Measurements from ENCODE around the gene GLI3.

GLI3 gene

DNA sequence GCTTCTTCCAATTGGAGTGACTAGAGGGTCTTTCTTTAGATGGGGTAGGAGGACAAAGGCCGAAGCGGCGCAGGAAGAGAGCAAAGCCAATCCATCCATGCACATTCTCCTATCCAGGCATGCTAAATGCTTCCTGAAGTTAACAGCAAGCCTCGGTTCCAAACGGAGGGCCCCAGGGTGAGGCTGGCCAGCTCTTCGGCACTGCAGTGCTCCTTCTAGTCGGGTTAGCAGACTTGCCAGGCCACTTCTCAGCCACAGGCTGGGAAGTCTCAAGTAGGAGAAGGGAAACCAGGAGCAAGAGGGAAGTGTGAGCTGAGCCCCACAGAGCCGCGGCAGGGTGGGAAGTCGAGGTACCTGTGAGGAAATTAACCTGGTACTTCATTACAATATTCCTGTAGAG lies 280.3 kb downstream of the GLI3 start:
- no peak for DNase-seq

DNA sequence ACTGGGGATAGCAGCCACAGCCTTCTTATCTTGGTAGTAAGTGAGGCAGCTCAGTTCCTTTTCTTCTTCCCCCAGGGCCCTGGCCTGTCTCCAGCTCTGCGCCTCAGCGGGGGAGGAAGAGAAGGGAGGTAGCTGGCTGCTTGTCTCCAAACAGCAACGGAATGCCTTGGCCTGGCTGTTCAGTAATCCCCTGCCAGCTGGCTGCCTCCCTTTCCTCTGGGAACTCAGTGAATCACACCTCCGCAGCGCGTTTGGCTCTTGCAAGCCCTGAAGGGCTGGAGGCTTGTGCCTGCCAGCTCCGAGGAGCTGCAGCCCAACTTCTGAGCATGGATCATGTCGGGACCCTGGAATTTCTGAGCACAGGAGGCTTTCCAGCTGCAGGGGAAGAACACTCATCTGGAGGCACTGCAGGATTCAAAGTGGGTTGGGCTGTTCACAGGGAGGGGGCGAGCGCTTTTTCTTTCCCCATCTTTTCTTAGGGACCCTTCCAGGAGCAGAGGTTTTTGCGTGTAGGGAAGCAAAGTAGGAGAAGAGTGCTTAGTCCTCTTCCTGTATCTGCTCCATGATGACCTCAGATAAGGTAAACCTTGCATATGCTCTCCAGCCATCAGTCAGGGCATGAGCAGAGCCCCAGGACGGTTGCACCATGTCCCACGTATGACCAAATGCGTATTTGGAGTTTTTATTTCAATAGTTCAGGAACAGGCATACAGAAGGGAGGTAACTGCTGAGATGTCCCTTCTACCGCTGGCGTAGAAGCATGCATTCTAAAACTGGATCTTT lies 280.9 kb downstream of the GLI3 start:
- no peak for DNase-seq

DNA sequence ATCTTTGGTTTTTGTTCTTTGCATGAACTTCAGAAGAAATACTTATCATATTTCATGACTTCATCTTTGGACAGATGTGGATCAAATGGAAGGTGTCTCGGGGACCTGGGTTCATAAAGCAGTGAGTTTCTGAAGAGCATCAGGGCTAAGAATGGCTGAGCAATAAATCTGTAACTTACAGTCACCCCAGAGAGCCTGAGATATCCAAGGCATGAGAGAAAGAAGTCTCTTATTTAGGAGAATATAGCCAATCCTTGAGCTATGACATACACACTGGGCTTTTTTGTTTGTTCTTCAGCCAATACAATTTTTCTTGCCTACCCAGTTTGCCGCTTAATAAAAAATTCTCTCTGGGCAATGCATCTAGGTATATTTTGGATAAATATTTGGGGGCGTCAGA lies 281.6 kb downstream of the GLI3 start:
- DNase-seq = no peak

DNA sequence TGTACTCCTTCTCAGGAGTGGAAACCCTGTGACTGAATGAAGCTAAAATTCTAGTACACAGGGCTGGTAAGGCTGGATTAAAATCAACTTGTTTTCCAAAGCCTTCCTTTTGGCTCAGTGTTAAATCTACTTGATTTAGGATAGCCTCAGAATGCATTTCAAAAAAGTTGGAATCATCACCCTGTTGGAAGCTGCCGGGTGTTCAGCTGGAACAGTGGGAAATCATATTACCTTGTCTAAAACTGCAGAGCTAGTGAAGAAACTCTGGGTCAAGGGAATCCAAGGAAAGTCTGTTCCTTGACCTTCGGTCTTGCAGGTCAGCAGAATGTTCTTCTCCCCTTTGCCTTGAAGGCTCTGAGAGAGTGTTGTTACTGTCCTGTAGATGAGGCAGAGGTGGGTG lies 282.0 kb downstream of the GLI3 start:
- DNase-seq = no peak

DNA sequence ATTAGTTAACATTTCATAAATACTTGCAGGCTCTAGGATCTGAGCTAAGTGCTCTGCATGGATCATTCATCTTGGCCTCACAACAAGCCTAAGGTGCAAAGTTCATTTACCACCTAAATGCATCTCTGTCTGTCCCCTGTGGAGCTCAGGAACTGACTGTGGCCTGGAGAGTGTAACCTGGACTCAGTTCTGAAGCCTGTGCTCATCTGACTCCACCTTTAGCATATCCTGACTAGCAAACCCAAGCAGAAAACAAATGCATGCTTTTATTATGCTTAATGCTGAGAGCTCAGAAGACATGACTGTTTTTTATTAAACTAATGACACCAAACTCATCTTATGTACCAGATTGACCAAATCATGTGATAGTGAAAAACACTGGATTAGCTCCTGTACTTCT lies 288.5 kb downstream of the GLI3 start:
- DNase-seq = no peak

DNA sequence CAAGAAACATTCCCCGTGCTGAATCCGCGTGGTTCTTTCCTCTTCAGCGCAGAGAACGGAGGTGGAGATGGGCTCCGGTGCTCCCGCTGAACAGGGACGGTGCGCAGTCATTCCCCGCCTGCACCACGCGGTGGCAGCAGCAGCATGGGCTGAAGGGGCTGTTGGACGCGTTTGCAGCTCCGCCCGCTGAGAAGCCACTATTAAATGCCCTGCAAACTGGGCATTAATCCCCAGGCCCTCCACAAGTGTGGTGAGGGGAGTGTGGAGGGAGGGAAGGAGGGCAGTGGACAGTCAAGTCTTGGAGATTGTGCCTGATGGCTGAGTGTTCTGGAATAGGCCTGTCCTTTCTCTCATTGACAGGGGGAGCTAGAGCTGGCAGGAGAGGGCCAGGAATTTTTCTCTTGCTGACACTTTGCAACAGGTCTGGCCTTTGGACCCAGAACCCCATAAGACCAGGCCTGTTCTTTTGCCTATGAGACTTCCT lies 293.9 kb downstream of the GLI3 start:
- peak; percentile 77 for DNase-seq

DNA sequence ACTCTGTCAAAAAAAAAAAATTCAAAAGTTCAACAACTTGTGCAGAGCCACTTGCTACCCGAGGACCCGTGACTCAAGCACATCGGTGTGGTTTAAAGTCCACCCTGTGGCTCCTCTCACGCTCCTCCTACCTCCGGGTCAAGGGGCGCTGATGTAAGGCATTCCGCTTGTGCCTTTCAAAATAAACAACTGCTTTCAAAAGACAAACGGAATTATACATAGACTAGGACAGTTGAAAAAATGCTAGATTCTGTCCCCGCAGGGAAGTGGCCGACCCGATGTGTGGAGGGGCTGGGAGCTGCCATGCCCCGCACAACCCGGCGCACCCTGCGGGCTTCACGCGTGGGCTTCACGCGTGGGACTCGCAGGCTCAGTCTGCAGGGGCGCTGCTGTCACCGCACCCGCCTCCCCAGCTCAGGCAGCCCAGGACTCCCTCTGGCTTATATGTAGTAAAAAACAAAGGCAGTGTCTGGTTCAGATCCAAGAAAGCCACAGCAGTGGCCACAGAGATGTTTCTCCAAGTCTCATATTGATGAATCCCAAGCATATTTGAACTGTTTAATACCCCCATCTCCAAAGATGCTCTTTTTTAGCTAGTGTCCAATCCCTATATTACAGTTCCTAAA lies 294.4 kb downstream of the GLI3 start:
- DNase-seq = no peak

DNA sequence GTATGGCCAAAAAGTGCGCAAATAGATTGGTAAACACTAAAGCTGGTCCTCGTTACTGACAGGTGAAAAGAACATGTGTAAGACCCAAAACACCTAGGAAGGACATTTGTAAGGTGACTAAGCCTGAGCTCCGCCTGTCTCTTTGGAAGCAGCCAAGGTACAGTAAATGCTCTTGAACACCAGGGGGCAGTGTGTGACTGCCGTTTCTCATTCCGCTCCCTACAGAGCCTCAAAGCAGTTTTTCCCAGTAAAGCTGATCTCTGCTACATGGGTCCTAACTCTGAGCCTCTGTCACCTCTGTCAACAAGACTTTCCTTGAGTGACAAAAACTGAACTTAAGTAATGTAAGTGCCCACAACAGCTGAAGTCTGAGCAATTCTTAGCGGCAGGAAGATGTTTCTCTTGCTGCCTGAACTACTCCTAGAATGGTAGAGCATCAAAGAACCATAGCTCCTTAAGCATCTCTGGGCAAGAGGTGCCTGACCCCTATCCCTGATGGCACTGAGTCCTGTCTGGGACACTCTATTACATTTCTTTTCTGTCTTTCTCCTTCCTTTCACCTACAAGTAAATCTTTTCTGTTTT lies 296.2 kb downstream of the GLI3 start:
- DNase-seq = peak; percentile 39

DNA sequence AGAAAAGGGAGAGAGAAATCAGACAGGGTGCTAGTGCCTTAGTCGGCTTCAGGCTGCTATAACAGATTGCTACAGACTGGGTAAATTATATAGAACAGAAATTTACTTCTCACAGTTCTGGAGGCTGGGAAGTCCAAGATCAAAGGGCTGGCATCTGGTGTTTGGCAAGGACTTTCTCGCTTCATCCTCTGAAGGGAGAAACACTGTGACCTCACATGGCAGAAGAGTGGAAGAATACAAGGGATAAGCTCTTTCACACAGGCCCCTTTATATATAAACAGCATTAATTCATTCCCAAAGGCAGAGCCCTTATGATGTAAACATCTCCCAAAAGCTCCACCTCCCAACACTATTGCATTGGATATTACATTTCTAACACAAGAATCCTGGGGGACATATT lies 298.6 kb downstream of the GLI3 start:
- no peak for DNase-seq

DNA sequence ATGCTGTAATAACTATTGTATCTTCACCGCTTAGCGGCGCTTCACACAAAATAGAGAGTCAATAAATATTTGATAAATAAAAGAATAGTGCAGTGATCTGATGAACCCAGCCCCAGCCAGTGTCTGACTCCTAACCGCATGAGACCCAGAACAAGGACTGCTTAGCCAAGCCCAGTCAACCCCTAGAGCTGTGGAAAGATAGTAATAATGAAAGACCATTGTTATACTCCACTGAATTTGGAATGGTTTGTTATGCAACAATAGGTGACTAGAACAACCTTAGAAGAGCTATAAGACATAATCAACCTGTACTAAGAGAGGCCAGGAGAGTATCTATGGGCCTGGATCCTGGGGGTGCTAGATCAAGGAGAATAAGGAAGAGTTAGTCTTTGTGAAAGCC lies 303.6 kb downstream of the GLI3 start:
- no peak for DNase-seq

DNA sequence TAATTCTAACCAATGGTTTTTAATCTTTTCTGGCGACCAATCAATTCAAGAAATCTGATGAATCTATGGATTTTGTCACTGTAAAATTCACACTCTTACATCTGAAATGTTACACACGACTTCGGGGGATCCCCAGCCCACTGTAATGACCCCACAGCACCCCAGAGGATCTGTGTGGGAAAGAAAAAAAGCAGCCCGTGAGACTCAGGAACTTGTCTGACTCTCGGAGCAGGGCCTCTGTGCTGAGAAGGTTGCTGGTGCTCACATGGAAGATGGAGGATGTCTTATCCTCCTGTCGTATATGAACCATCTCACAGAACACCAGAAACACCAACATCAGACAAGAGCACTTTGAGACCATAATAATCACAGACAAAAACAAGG lies 305.8 kb downstream of the GLI3 start:
- DNase-seq = no peak

DNA sequence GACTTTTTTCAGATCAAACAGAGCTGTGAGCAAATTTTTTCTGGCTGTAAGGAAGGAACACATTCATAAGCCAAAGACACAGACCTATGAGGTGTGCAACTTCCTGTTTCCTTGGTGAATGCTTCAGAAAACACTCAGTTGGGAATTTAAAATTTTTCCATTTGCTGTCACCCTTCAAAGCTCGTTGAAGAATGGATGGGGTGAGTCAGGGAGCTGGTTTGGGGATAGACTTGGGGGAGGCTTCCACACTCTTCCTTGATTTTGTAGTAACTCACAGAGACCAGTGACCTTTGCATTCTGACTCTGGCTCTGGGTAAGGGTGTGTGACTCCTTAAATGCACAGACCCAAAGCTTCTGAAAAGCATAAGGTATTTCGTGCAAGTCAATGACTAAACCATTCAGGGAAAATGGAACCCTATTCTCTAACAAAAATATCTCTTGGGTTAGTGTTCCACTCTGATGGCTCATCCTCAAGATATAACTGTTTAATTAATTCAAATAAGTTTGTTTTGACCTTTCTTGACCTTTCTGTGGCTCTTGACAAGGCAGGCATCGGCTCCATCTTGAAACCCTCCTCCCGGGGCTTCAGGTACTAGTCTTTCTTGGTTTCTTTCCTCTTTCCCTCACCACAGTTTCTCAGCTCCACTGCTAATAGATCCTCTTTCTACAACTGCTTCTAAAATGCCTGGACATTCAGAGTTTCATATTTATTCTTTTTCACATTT lies 306.3 kb downstream of the GLI3 start:
- DNase-seq = no peak

DNA sequence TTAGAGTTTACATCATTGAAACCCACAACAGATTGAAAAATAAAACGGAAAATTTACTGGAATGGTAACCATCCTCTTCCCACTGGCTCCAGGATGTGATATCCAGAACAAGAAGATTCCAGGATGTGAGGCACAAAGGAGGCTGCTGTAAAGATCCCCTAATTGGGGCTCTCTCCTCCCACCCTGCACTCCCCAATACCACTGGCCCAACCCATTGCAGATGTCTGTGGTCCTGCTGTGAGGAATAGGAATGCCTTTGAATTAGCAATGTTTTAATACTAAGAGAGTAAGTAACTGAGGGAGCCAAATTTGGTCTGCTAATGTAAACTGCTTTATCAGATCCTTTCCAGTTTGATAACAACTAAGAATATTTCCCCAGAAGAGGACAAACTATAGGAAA lies 308.2 kb downstream of the GLI3 start:
- no peak for DNase-seq

DNA sequence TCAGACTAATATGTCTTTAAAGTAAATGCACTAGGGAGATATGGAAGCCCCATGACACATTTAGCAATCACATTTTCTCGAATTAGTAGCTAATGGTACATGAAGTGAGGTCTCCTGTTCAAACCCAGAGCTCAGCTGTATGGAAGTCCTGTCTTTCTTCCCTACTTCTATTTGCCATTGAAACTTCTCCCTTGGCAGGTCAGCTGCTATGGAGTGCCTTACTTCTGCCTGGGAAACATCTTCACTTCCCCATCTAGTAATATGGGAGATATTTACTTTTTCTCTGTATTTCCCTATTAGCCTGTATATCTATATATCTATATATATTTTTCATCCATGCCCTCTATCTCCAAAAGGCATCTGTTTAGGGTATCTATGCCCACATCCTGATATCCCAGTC lies 308.8 kb downstream of the GLI3 start:
- no peak for DNase-seq

DNA sequence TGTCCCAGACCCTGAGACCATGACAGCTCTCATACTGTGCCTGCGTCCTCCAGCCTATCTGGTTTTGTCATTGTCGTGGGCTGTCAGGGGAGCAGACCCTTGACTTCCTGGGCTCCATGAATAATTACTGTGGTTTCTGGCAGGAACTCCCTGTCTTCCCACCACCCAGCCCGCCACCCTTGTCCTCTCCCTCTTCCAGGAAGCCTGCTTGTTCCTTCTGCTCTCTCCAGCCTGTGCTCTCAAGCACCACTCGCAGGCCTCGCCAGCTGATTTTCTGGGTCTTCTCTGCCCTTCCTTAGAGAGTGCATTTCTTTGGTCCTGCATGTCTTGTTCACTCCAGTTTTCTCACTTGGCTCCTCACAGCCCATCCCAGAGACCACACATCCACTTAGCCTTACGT lies 309.6 kb downstream of the GLI3 start:
- no peak for DNase-seq

DNA sequence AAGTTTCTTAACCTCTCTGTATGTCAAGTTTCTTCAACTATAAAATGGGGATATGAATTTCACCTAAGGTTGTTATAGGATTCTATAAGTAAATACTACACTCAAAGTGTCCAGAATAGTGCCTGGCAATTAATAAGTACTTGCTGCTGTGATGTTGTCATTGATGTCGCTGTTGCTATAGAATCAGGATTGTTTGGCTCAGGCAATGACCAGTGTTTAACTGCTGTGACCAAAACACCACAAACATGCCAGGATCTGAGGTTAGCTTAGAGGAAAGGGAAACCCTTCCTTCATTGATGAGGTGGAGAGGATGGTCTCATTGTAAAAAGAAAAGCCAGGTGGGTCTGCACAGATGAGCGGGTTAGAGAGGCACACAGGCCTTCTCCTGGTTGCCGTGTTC lies 311.1 kb downstream of the GLI3 start:
- no peak for DNase-seq

DNA sequence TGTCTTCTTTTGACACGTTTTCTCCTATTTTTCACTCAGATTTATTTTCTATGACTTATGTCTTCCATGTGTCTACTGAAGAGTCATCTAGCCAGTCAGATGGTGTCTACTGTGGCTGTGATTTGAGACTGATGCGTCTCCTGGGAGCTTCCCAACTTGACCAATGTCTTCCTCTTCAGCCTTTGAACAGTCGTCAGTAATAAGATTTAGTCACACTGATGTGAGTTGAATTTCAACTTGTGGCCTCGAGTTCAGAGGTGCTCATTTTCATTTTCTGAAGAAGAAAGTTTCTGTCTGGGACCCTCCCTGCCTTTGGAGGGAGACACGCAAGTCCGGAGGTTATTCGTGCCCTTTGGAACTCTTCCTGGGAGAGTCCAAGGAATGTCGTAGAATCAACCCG lies 312.2 kb downstream of the GLI3 start:
- no peak for DNase-seq

DNA sequence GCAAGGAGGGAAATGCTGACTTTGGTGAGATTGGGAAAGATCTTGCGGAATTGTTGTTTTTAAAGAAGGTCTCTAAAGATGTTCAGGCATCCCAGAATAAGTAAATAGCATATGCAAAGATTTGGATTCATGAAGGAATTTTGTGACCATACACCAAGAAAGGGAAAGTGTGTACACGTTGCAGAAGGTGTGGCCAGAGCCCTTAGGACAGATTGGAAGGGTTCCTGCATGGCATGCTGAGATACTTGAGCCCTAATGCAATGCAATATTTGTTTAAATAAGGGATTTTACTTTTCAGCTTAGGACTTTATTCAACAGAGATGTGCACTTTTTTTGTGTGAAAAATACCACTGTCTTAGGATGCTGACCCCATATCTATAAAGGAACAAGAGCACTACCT lies 314.6 kb downstream of the GLI3 start:
- no peak for DNase-seq

DNA sequence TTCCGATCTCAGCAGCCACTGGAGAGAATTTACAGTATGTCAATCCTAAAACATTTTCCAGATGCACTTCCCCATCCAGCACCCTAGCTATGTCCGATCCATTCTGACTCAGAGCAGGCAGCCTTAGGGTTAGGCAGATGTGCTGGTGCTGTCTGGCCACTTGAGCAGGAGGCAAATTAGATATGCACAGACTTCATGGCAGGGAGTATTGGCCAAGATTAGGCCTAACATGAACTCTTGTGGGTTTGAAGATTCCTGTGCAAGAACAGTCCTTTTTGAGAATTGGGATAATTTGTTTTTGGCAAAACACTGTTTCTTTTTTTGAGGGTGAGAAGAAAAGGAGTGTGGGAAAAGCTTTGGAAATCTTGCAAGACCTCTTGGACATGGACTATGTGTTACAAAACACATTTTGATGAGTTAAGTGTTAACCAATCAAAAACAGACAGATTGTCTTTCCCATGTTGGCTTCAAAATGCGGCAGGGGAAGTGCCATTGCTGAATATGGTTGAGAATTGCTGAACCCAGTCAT lies 315.5 kb downstream of the GLI3 start:
- no peak for DNase-seq

DNA sequence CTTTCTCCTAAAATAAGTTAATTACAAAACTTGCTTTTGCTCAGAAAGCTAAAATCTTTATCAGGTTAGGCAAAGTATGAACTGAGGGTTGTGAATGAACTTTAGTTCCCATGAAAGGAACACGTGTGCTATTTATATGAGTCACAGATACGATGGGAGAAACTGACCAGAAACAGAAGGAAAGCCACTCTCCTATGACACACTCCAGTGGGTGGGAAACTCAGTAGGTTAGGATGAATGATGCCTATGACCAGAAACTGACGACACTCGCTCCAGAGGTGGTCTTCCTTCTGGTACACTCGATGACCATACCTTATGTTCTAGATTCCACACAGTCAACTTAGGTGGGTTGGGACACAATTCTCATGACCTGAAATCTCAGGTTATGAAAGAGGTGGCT lies 318.4 kb downstream of the GLI3 start:
- DNase-seq = no peak

DNA sequence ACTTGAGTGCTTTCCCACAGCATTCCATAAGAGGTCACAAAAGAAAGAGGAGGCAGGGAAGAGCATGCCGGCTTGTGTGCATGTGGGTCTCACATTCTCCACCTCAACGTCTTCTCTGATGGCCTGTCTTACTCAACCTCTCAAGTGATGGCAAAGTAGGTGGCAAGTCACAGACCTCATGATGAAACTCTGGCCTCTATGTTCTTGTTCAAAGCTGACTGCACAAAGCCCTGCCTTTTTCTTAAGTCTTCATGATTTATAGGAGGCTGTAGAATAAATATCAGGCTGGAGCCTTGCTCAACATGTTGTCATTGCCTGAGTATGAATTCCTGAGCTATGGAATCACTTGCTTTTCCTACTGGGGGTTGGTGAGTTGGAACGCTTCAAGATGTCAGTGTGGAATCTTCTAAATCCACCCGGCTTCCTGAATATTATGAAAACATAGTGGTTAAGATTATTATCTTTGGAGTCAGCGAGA lies 320.5 kb downstream of the GLI3 start:
- no peak for DNase-seq

DNA sequence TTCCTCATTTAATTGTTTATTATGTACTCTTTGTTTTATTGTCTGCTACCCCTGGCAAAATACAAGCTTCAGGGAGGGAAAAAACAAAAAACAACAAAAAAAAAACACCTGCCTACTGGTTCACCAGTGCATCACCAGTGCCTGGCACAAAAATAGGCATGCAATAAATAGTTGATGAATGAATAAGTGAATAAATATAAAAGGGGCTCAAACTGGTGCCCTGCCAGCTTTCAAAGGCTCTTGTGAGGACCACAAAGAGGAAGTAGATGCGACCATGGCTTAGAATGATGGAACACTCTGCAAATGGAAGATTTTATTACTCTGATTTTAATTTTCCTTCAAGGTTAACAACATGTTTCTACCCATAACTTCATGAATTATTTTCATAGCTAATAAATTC lies 321.1 kb downstream of the GLI3 start:
- DNase-seq = no peak

DNA sequence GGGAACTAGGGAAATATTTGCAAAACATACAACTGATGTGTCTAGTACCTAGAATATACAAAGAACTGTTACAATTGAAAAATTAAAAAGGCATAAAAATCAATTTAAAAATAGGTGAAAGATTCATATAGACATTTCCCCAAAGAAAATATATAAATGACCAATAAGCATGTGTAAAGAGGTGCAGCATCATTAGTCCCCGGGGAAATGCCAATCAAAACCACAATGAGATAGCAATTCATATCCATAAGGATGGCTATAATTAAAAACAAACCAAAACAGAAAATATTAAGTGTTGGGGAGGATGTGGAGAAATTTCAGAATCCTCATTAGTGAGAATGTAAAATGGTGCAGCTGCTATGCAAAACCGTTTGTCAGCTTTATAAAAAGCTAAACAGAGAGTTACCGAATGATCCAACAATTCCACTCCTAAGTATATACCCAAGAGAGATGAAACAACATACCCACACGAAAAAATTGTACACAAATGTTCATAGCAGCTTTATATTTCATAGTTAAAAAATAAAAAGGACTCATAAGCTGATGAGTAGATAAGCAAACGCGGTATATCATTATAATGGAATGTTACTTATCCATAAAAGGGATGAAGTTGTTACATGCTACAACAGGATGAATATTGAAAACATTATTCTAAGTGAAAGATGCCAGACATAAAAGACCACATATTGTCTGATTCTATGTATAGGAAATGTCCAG lies 324.0 kb downstream of the GLI3 start:
- DNase-seq = no peak

Data from stimulated activated CD4-positive, alpha-beta T cell treated with anti-CD3 and anti-CD28 coated beads, Interleukin-4, amount 100 ng/mL, for 1 hour (primary cell).